ENCODE results near the gene BEND6.
"Not testable (repeated sequence)": the region's sequence is repeated elsewhere in the genome, so short reads cannot be mapped to it uniquely, and the experiment has no call there.

The BEND6 gene

GRCh38 chr6:57021086-57021720, 66.3 kb downstream of the BEND6 start:
- intact Hi-C loops (cut with DNase I): loop anchor here (1.0 to 5.0 kb wide), 2 partner anchors 64 to 117 kb away; partner anchors contain the start of gene BEND6
- DNase-seq: no peak

- intact Hi-C loops (cut with DNase I): loop anchor here (5.0 kb wide), 1 partner anchor 67 kb away; the partner anchor contains the start of gene BEND6
These were observed 69.4 kb downstream of the BEND6 start for GRCh38 chr6:57024321-57024720.

GRCh38 chr6:57024775-57025174, 69.9 kb downstream of the BEND6 start:
- no peak for DNase-seq
- intact Hi-C loops (cut with DNase I): loop anchor here (5.0 kb wide), 1 partner anchor 67 kb away; the partner anchor contains the start of gene BEND6

More at GRCh38 chr6:57024321-57024720, 69.4 kb downstream of the BEND6 start:
- no peak for DNase-seq

GRCh38 chr6:57026001-57026400, 71.1 kb downstream of the BEND6 start:
- no peak for DNase-seq
- intact Hi-C loops (cut with DNase I): no loop called here

GRCh38 chr6:57027301-57027700, 72.4 kb downstream of the BEND6 start:
- intact Hi-C loops (cut with DNase I): no loop called here
- DNase-seq: no peak

- intact Hi-C loops (cut with DNase I): no loop called here
- no peak for DNase-seq
These were observed 74.3 kb downstream of the BEND6 start for GRCh38 chr6:57029213-57029612.

DNA sequence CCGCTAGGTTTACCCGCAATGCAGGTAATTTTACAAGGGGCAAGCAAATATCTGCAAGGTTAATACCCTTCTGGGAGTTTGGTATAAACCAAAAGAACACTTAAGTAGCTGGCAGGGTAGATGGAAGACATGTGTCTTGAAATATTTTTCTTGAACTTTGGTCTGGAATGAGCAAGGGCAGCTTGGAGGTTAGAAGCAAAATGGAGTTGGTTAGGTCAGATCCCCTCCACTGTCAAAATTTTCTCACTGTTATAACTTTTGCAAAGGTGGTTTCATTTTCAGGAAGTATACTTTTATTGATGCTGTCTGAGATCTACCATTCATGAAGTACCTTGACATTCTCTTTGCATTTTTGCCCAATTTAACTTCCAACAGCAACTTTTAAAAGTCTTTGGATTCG, 78.3 kb downstream of the BEND6 start:
- DNase-seq: no peak
- intact Hi-C loops (cut with DNase I): no loop called here

DNA sequence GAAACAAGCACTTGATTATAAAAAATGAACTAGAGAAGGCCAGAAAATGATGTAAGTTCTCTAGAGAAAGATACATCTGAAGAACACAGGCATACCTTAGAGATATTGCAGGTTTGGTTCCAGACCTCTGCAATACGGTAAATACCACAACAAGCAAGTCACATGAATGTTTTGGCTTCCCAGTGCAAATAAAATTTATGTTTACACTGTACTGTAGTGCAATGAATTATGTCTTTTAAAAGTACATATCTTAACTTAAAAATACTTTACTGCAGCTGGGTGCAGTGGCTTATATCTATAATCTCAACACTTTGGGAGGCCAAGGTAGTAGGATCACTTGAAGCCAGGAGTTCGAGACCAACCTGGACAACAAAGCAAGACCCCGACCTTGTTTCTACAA, 80.6 kb downstream of the BEND6 start:
- DNase-seq: no peak

DNA sequence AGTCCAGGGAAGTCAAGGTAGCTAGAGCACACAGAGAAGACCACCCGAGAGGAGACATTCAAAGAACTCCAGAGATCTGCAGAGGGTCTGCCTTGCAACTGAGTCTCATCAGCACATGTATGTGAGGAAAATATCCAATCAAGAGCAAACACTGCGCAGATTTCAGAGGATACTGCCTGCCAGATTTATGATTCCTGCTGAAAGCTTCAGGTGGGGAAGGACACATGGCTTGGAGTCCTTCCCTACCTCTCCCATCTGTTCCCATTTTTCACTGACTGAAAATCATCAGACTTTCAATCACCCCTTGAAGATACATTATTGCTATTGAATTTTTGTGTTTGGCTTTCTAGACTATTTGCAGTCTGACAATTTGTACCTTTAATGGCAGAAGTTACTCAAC, 84.0 kb downstream of the BEND6 start:
- intact Hi-C loops (cut with DNase I): no loop called here

More for the DNA sequence above, 80.6 kb downstream of the BEND6 start:
- intact Hi-C loops (cut with DNase I): no loop called here

GRCh38 chr6:57040011-57040410, 85.1 kb downstream of the BEND6 start:
- no peak for DNase-seq

More for the DNA sequence above, 84.0 kb downstream of the BEND6 start:
- no peak for DNase-seq

GRCh38 chr6:57044061-57044460, 89.2 kb downstream of the BEND6 start:
- DNase-seq: not testable (repeated sequence)
- intact Hi-C loops (cut with DNase I): loop anchor here (10.0 kb wide), 1 partner anchor 181 kb away; the partner anchor contains the start of gene RAB23

More at GRCh38 chr6:57040011-57040410, 85.1 kb downstream of the BEND6 start:
- intact Hi-C loops (cut with DNase I): loop anchor here (10.0 kb wide), 1 partner anchor 185 kb away; the partner anchor contains the start of gene RAB23

GRCh38 chr6:57044568-57044967, 89.7 kb downstream of the BEND6 start:
- intact Hi-C loops (cut with DNase I): loop anchor here (10.0 kb wide), 1 partner anchor 180 kb away; the partner anchor contains the start of gene RAB23
- no peak for DNase-seq

GRCh38 chr6:57046332-57047256, 91.7 kb downstream of the BEND6 start, which contains the start of gene KIAA1586:
KIAA1586 (plus strand) TSS chr6:57046693; CDS start chr6:57046756, 63 bp downstream.
- intact Hi-C loops (cut with DNase I): loop anchor here (2.0 to 10.0 kb wide), 4 partner anchors 41 to 270 kb away; partner anchors contain the start of genes BAG2, PRIM2 and RAB23
- DNase-seq: peak; percentile 90 to 99 (median 94)

- intact Hi-C loops (cut with DNase I): loop anchor here (2.0 to 10.0 kb wide), 4 partner anchors 40 to 270 kb away; partner anchors contain the start of genes BAG2, PRIM2 and RAB23
- not testable (repeated sequence) for DNase-seq
These were observed 92.3 kb downstream of the BEND6 start for GRCh38 chr6:57047257-57047585.

GRCh38 chr6:57047859-57048258, 93.0 kb downstream of the BEND6 start:
- not testable (repeated sequence) for DNase-seq
- intact Hi-C loops (cut with DNase I): loop anchor here (2.0 to 10.0 kb wide), 4 partner anchors 39 to 269 kb away; partner anchors contain the start of genes BAG2, PRIM2 and RAB23

DNA sequence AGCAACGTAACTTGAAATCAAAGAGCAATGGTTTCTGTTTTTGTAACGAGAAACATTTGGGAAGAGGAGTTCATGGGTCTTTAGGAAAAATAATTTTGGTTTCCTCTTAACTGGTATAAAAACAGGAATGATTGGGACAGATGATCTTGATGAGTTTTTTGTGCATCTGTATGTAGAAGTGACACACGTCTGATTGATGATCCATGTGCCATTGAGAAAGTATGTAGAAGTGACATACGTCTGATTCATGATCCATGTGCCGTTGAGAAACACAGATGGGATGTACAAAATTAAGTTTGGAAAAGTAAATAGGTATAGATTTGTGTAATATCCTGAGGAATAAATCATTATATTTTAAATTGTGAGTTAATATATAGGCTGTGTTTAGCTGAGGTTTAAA, 93.7 kb downstream of the BEND6 start:
- intact Hi-C loops (cut with DNase I): loop anchor here (5.0 to 10.0 kb wide), 2 partner anchors 39 to 176 kb away; partner anchors contain the start of gene RAB23
- no peak for DNase-seq

DNA sequence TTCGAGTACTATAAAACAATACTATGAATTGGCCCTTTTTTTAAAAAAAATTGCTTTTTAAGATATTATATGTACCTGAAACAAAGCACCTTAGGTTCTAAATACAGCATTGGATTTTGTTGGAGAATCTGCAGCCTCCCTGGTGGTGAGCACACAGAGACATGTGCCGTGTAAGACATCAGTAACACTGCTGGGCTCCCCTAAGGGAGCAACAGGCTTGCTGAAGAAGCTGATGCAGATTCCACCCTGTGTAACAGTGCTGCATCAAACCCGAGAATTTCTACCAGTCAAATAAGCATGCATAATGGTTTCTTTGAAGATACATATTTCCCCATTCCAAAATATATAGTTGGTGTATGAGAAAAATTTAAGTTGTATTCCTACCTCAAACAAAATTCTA, 108.9 kb downstream of the BEND6 start:
- no peak for DNase-seq
- intact Hi-C loops (cut with DNase I): no loop called here

GRCh38 chr6:57064809-57065208, 109.9 kb downstream of the BEND6 start:
- no peak for DNase-seq
- intact Hi-C loops (cut with DNase I): no loop called here

- intact Hi-C loops (cut with DNase I): no loop called here
- DNase-seq: no peak
These were observed 113.2 kb downstream of the BEND6 start for GRCh38 chr6:57068061-57068460.

DNA sequence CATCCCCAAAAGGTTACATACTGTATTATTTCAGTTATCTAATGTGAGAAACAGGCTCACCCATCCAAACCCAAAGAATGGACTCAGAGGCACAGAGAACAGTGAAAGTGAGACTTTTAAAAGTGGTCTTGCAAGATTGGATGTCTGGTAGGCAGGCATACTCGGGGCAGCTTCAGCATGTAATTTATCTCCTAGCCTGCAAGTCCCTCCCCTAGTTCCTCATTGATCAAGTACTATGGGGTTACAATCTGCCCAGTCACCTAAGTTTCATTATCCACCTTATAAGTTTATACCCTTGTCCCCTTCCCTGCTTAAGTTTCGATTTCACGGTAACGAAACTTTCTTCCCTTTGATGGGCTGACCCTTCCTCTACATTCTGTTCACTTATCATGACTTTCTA, 114.3 kb downstream of the BEND6 start:
- intact Hi-C loops (cut with DNase I): no loop called here
- DNase-seq: no peak

DNA sequence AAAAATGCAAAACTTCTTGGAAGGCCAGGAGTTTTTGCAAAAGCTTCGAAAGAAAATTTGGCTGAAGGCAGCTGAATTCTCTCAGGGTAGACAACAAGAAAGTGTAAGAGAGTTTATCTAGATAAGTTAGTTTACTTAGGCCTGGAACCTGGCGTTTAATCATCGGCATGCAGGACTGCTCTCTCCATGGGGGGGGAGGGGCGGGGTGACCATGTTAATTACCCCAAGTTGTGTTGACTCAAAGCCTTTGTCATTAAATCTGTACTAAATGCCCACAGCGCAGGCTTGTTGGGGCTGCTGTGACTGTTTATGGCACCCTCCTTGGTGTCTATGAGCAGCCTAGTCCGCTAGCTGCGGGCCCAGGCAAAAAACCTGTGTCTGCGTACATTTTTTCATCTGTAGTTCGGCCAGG, 115.0 kb downstream of the BEND6 start:
- no peak for DNase-seq
- intact Hi-C loops (cut with DNase I): no loop called here

Data from posterior cingulate gyrus (tissue), 11 donors.